Jurkat, Clone E6-1 (cell line): ENCODE results near the gene NSUN5.
"Not testable (repeated sequence)": the region's sequence is repeated elsewhere in the genome, so short reads cannot be mapped to it uniquely, and the experiment has no call there.

ENCODE experiments used
- DNase-seq: peaks from one replicate; pipeline ENCODE4 v3.0.0-alpha.2; 2011; ENCODE audit warnings: low read depth, low spot score
- H3K4me3 ChIP-seq: 2 replicates; pipeline ENCODE4 v1.5.1; 2011; ENCODE audit warnings: mild to moderate bottlenecking, low read length, control low read depth, moderate library complexity

The NSUN5 gene

DNA sequence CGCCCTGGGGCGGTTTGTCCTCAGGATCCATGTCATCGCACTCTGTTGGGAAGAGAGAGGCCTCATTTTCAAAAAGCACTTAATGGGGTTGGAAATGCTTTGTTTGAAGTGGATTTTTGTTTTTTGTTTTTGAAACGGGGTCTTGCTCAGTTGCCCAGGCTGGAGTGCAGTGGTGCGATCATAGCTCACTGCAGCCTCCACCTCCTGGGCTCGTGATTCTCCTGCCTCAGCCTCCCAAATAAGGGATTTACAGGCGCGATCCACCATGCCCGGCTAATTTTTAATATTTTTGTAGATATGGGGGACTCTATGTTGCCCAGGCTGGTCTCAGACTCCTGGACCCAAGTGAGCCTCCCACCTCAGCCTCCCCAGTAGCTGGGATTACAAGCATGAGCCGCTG is 20.1 kb upstream of the NSUN5 start:
- DNase-seq: no peak
- no peak overlapping the region for H3K4me3 ChIP-seq

DNA sequence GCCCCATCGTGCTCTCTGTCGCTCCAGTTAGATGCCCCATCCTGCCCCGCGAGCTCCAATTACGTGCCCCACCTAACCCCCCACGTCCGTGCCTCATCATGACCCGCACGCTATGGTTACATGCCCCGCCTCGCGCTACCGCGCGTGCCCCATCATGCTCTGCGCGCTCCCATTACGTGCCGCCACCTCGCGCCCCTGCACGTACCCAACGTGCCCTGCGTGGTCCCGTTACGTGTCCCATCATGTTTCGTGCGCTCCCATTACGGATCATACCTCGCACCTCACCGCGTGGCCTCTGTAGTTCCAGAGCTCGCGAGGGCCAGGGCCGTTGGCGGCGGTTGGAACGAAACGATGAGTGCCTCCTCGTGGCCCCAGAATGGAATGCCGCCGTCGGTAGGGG is 19.3 kb upstream of the NSUN5 start, which contains the start of the genes FKBP6 and TRIM50:
Gene FKBP6 (plus strand): TSS at position 240 of the 400 bp plus-strand sequence. CDS start 268 bp downstream, outside the sequence.
Gene TRIM50 (minus strand): TSS at position 161 of the 400 bp plus-strand sequence. CDS start 3,295 bp downstream, outside the sequence.
- not testable (repeated sequence) for DNase-seq, H3K4me3 ChIP-seq

DNA sequence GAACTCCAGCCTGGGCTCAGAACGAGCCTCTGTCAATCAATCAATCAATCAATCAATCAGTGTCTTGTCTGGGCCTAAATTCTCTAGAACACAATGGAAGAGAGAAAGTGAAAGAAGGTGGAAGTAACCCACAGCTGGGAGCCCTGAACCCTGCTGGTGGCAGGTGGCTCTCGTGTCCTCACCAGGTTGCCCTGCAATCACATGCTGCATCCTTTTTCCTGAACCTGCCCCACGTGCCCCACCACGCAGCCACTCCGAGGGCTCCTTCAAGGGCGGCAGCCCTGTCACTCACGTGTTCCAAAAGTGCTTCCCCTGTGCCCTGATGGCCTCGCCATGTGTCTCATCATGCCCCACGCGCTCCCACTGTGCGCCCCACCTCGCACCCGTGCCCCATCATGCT is 18.8 kb upstream of the NSUN5 start:
- DNase-seq, H3K4me3 ChIP-seq: not testable (repeated sequence)

GRCh38 chr7:73325424-73325823 is 16.8 kb upstream of the NSUN5 start:
- not testable (repeated sequence) for DNase-seq, H3K4me3 ChIP-seq

DNA sequence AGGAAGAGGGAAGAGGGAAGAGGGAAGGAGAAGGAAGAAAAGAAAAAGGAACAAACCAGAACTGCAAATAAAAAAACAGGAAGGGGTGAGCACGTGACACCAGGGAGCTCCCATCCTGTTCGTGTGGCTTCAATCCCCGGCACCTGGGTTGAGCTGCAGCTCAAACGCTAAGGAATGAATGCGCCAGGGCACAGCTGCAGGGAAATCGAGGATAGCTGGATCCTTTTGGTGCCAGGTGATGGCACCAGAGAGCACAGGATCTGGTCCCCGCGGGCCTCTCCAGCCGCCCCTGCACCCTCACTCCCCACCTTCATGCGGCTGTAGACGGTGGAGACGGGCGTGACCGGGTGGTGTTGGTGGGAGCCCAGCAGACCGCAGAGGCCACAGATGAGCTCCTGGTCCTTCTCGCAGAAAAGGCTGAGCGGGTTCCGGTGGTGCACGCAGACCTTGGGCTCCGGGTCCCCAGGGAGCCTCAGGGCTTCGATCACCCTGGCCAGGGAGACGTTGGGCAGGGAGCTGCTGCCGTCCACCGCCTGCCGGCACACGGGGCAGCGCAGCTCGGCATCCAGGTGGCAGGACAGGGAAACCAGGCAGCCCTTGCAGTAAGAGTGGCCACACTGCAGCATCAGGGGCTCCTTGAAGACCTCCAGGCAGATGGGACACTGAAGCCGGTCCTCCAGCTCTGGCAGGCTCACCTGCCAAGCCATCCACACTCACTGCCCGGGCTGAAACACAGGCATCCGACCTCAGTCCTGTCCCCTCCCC is 15.6 kb upstream of the NSUN5 start:
- DNase-seq: peak; percentile 46
- H3K4me3 ChIP-seq: not testable (repeated sequence)

DNA sequence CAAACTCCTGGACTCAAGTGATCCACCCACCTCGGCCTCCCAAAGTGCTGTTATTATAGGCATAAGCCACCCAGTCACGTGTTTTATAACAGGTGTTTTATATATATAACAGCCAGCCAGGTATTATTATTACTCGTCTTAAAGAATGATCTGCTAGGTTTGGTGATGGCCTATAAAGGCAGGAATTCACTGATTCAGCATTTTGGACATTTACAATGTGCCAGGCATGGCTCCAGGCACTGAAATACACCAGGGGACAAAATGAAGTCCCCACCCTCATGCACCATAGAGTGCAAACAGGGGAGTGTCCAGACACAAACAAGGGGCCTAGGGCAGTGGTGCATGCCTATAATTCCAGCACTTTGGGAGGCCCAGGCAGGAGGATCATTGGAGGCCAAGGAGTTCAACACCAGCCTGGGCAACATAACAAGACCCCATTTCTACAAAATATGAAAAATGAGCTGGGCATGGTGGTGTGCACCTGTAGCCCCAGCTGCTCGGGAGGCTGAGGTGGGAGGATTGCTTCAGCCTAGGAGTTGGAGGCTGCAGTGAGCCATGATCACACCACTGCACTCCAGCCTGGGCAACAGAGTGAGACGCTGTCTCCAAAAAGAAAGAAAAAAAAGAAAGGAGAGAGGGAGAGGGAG is 14.9 kb upstream of the NSUN5 start:
- H3K4me3 ChIP-seq, DNase-seq: not testable (repeated sequence)

DNA sequence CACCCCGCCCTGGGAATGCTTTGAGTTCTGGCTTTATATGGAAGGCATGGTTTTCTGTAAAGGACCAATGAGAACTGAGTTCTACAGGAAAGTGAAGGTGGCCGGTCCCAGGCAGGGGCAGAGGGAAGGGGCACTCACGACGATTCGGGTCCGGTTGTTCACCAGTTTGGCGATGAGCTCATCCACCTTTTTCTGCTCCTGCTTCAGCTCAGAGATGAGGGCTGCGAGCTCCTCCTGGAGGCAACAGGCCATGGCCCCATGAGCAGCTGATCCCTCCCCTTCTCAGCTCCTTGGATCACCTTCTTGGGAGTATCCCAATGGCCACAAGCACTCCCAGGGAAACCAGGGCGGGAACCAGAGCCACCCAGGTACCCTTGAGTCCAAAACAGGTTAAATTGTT is 11.4 kb upstream of the NSUN5 start:
- not testable (repeated sequence) for H3K4me3 ChIP-seq, DNase-seq

- H3K4me3 ChIP-seq, DNase-seq: not testable (repeated sequence)
Measured at GRCh38 chr7:73319541-73319940, 10.9 kb upstream of the NSUN5 start.

DNA sequence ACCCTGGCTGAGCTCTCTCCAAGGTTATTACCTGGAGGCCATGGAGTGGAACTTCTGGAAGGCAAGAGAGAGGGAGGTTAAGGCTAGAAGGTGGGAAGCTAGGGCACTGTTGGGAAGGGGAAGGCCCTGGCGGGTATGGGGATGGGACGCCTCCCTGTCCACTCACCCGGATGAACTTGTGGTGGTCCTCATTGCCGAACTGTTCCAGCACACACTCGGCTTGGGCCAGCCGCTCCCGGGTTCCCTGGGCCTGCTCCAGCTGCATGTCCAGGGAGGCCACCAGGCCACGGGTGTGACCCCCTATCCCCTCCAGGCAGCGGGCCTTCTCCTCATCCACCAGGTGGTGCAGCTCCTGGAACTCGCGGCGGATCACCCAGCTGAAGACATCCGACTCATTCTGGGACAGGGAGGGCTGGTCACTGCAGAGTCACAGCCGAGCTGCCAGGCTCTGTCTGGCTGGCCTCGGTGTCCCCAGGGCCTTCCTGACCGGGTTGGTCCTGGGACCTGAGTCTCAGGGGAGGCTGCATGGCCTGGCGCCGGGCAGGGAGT is 10.1 kb upstream of the NSUN5 start:
- not testable (repeated sequence) for H3K4me3 ChIP-seq, DNase-seq

DNA sequence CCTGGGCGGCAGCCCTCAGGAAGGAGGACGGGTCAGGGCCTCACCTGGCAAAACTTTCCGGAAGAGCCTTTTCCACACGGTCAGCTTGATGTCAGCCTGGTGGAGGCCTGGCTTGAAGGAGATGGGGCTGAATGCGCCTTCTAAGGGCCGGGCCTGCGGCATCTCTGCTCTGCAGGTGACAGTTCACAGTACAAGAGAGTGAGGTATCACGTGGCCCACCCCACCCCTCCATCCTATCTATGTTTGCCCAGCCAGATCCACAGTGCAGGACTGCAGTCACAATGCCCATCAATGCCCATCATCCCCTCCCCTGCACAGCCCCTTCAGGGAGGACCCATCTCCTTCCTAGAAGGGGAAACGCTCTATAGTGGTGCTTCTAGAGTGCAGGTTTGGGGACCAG is 7.9 kb upstream of the NSUN5 start:
- H3K4me3 ChIP-seq: no peak overlapping the region
- DNase-seq: no peak

DNA sequence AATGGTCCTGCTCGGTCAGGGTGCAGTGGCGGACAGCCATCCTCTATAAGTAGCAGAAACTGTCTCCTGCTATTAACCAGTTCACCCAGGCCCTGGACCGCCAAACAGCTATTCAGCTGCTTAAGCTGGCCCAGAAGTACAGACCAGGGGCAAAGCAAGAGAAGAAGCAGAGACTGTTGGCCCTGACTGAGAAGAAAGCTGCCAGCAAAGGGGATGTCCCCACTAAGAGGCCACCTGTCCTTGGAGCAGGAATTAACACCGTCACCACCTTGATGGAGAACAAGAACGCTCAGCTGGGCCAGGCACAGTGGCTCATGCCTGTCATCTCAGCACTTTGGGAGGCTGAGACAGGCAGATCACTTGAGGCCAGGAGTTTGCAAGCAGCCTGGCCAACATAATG is 5.6 kb upstream of the NSUN5 start:
- H3K4me3 ChIP-seq: no peak overlapping the region
- no peak for DNase-seq

DNA sequence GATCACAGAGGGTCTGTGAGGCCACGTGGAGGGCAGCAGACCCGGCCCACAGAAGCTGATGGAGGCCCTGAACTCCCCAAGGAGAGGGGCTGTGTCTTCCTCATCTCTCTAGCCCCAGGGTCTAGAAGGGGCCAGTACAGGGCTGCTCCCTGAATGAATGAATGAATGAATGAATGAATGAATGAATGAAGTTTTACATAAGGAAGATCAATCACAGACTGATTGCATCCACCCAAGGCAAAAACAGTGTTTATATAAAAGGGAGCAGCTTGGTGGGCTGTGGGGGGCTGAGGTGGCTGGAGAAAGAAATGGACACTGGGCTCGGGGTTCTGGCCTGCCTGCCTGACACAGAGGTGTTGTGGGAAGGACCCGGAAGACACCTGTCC is 4.9 kb upstream of the NSUN5 start:
- H3K4me3 ChIP-seq: no peak overlapping the region
- DNase-seq: no peak

GRCh38 chr7:73312831-73313520 is 4.3 kb upstream of the NSUN5 start:
- no peak for DNase-seq
- no peak overlapping the region for H3K4me3 ChIP-seq

DNA sequence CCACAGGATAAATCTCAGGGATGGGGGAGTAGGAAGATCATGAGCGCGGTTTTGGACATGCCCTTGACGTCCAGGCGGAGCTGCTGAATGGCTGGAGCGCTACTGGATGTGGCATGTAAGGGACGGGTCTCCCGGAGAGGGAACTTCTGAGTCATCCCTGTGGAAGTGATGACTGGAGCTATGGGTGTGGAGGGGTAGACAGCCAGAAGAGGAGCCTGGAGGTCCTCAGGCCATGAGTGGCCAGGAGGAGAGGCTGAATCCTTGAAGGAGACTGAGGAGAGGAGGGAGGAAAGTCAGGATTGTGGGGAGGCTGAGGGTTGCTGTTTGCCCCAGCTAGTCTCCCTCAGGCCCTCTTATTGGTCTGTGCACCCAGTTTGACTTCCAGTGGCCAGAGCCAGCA is 2.8 kb upstream of the NSUN5 start:
- not testable (repeated sequence) for H3K4me3 ChIP-seq, DNase-seq

DNA sequence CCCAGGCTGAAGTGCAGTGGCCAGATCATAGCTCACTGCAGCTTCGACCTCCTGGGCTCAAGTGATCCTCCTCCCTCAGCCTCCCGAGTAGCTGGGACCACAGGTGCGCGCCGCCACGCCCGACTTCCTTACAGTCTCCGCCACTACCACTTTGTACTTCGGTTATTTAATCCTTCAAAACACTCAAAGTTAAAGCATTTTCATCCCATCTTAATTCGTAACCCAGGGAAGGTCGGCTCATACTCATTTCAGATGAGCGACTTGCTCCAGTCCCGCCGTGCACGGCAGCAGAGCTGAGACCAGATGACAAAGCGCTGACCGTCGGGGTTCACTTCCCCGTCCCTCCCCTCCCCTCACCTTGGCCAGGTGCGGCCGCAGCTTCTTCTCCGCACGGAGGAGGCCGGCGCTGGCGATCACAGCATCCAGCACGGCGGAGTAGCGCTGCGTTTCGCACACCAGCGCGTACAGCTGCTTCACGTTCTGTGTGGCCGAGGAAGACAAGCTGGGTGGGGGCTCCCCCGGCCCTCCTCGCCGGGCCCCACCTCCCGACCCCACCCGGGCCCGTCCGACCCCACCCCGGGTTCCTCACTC is 457 bp downstream of the NSUN5 start:
- H3K4me3 ChIP-seq: peak overlapping the region; percentile 91
- no peak for DNase-seq

- DNase-seq: no peak
- H3K4me3 ChIP-seq: peak overlapping the region; percentile 91
Measured at GRCh38 chr7:73307436-73307835, 1.2 kb downstream of the NSUN5 start.

- DNase-seq, H3K4me3 ChIP-seq: not testable (repeated sequence)
Measured at GRCh38 chr7:73304612-73305387, 3.8 kb downstream of the NSUN5 start.

- H3K4me3 ChIP-seq: no peak overlapping the region
- no peak for DNase-seq
Measured at GRCh38 chr7:73304071-73304470, 4.6 kb downstream of the NSUN5 start.

DNA sequence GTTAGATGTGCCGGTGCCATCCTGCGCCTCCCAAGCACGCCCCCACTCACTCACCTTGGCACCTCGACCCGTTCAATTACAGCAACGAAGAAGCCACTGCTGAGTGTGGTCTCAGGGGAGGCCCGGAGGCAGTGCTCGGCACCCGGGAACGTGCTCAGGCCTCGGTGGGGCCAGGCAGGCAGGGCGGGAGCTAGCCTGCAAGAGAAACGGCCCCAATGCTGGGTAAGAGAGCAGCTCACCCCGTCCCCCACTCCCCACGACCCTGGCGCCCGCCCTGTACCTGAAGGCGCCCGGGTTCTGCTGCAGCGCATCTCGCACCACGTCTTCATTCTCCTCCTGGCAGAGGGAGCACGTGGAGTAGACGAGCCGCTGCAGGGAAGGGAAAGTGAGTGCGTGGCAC is 5.1 kb downstream of the NSUN5 start:
- H3K4me3 ChIP-seq: no peak overlapping the region
- no peak for DNase-seq
